ENCODE results near the gene NFASC.

The NFASC gene

DNA sequence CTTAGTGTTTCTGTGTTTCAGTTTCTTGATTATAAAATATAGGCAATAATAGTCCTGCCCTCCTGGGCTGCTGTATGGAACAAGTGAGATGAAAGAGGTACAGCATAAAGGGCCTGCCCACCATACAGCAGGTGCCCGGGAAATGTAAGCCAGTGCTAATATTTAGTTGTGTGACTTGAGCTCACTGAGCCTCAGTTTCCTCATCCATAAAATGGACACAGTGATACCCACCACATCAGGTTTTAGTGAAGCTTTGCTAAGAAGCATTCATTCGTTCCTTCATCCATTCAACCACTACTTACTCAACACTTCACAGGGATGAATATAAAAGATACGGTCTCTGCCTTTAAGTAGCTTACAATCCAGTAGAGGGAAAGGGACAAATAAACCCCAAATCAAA, 192.2 kb downstream of the NFASC start:
- DNase-seq (ENCODE audit: low read depth): no peak

DNA sequence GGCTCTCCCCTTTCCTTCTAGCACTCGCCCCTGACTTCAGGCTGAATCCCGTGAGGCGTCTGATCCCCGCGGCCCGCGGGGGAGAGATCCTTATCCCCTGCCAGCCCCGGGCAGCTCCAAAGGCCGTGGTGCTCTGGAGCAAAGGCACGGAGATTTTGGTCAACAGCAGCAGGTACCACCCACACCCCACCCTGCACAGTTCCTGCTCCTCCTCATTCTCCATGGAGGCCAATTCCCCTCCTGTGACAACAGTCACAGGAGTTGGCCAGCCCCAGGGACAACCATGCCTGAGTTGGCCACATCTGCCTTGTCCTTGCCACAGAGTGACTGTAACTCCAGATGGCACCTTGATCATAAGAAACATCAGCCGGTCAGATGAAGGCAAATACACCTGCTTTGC, 193.6 kb downstream of the NFASC start:
- no peak for DNase-seq (ENCODE audit: low read depth)

GRCh38 chr1:205064741-205065316, 194.2 kb downstream of the NFASC start:
- DNase-seq (ENCODE audit: low read depth): no peak

GRCh38 chr1:205065666-205066065, 195.0 kb downstream of the NFASC start:
- no peak for DNase-seq (ENCODE audit: low read depth)

- DNase-seq (ENCODE audit: low read depth): no peak
These were observed 195.6 kb downstream of the NFASC start for GRCh38 chr1:205066141-205066818.

- no peak for DNase-seq (ENCODE audit: low read depth)
These were observed 196.4 kb downstream of the NFASC start for GRCh38 chr1:205067031-205067430.

GRCh38 chr1:205068001-205068400, 197.3 kb downstream of the NFASC start:
- no peak for DNase-seq (ENCODE audit: low read depth)

GRCh38 chr1:205068457-205069040, 197.9 kb downstream of the NFASC start:
- DNase-seq (ENCODE audit: low read depth): no peak

DNA sequence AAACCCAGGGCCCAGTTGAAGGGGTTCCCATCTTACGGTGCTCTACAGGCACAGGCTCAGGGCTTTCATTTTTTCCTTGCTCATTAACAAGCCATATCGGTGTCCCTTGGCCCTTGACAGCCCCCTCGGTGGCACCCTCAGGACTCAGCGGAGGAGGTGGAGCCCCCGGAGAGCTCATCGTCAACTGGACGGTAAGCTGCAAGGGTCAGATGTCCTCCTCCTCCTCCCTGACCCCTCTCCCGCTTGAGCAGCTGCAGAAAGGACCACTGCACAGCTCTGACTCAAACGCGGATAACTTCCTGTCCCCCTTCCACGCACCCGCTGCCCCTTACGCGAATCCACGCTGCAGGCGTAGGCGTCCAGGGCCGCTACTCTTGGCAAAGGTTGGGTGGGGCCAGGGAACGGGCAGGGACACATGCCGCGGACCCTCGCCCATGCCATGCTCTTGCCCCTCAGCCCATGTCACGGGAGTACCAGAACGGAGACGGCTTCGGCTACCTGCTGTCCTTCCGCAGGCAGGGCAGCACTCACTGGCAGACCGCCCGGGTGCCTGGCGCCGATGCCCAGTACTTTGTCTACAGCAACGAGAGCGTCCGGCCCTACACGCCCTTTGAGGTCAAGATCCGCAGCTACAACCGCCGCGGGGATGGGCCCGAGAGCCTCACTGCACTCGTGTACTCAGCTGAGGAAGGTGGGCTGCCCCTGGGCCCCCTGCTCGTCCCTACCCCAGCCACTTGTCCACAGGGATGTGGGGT, 198.9 kb downstream of the NFASC start:
- DNase-seq (ENCODE audit: low read depth): no peak

DNA sequence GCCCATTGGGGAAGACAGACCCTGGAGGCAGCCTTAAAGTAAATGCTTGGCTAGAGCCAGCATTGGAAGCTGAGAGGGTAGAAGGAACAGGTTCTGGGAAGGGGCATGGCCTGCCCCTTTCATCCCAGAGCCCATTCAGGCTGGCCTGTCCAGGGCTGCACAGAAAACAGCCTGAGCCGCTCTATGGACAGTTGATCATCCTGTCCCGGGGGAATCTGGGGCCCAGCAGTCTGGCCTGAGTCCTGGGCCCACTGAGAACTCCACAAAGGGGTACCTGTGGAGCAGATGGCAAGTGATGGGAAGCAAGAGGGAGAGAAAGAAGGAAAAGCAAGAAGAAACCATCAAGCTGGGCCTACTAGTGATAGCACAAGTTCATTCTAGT, 200.4 kb downstream of the NFASC start:
- DNase-seq (ENCODE audit: low read depth): no peak

DNA sequence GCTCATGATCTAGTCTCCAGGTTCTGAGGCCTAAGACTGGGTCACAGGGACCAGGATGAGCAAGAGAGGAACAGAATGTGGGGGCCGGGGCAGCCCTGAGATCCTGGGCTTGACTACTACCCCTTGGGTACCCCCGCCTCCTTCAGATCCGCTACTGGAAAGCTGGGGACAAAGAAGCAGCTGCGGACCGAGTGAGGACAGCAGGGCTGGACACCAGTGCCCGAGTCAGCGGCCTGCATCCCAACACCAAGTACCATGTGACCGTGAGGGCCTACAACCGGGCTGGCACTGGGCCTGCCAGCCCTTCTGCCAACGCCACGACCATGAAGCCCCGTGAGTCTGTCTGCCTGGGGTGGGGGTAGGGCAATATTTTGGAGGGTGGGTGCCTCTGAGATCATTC, 201.1 kb downstream of the NFASC start:
- DNase-seq (ENCODE audit: low read depth): no peak

- DNase-seq (ENCODE audit: low read depth): no peak
These were observed 201.6 kb downstream of the NFASC start for GRCh38 chr1:205072286-205072685.

Data from stimulated activated CD8-positive, alpha-beta memory T cell treated with anti-CD3 and anti-CD28 coated beads, Interleukin-15, amount 100 ng/mL, for 24 hours (primary cell).